Measurements from ENCODE around the gene CDK14. TPM values are rescaled to one million over a fixed set of nuclear protein-coding genes. Genes with fewer than 3 reads are reported as not detected.

The CDK14 gene
- total and polyA plus RNA-seq, 10 of the 15 experiments (the other 5 are each of a cell fraction or from before 2014, with no cell fraction given), result 6.5 to 61.3 (median 24.2) TPM

DNA sequence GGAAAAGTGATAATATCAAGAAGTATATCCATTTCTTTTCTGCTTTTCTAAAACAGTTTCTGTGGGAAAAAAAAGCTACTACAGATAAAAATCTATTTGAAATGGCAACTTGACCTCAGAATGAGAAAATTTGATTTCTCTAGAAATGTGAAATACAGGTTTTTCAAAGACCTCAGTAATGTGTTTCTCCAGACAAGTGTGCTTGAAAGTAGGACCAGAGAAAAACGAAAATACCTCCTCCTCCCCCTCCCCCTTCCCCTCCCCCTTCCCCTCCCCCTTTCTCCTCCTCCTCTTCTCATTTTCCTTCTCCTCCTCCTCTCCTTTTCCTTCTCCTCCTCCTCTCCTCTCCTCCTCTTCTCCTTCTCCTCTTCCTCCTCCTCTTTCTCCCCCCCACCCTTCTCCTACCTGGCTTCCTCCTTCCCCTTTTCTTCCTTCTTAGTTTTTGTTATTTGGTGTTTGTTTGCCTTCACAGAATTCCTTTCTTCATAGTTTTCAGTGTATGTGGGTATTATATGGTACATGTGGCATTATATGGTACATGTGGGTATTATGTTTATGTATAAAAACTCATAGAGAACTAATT, 179.4 kb downstream of the CDK14 start:
- Histone ChIP-seq H3K4me1 (ENCODE audit: control insufficient read depth, insufficient read depth, low read length) (peaks cover 39% of the 10 kb centered on the region), H3K9me3 (replicated peaks; ENCODE audit: control insufficient read depth, insufficient read depth, low read length) (peaks cover 15% of the 10 kb centered on the region)
- intact Hi-C loops (cut with micrococcal nuclease; ENCODE audit: unreplicated experiment), result no loop called here

More for the DNA sequence above, 179.4 kb downstream of the CDK14 start:
- no peak for DNase-seq (ENCODE audit: low read depth, low spot score)
- ChIA-PET SMC1A (ENCODE audit: uncharacterized antibody, unreplicated experiment) (interaction anchor here (1.1 to 2.9 kb wide), 4 partner anchors 9 to 78 kb away, joined by 3 to 24 read pairs (median 4); no protein-coding TSS in a partner anchor), CTCF (no interaction called here), RAD21 (ENCODE audit: unreplicated experiment) (interaction anchor here (1.0 to 1.1 kb wide), 2 partner anchors 43 to 67 kb away, joined by 3 to 4 read pairs; no protein-coding TSS in a partner anchor), POLR2A (no interaction called here)
- WGBS (ENCODE audit: insufficient coverage, insufficient replicate concordance, low lambda C conversion rate, missing lambda C conversion rate), result 0% methylated on average over 1 of the region's 1 CpG
- no peak for FAIRE-seq
- Histone ChIP-seq H3K4me2 (ENCODE audit: control insufficient read depth, insufficient read depth) (peak overlapping the region; percentile 89; the same call in 1 of the 2 replicates), H4K20me1 (ENCODE audit: control insufficient read depth, insufficient read depth) (no peaks in the 10 kb centered on the region), H3K36me3 (ENCODE audit: control insufficient read depth in 2 of 2, insufficient read depth in 2 of 2, low read length in 1 of 2) (peaks cover 0 to 1% of the 10 kb centered on the region in 2 experiments; a peak in 1 of 4 replicates), H3K27me3 (replicated peaks in 1 of 2; ENCODE audit: control insufficient read depth in 2 of 2, insufficient read depth in 2 of 2, low read length in 1 of 2) (no peaks in the 10 kb centered on the region), H3K4me3 (peak overlapping the region; percentile 65), H3K79me2 (ENCODE audit: control insufficient read depth, insufficient read depth, low read length) (peaks cover 4% of the 10 kb centered on the region), H3K9ac (ENCODE audit: control insufficient read depth, insufficient read depth, low read length) (no peak overlapping the region), H2AFZ (ENCODE audit: control insufficient read depth, low read depth, low read length) (no peak overlapping the region), H3K27ac (ENCODE audit: control insufficient read depth, insufficient read depth) (peak overlapping the region; percentile 27; the same call in 1 of the 2 replicates)
- no peak for ATAC-seq
- TF ChIP-seq EP300 (IDR thresholded peaks at IDR 0.05; ENCODE audit: borderline replicate concordance in 1 of 2, control insufficient read depth in 1 of 2, low read depth in 2 of 2, low read length in 2 of 2) (no peak), CBX5 (IDR thresholded peaks at IDR 0.05; ENCODE audit: low read depth) (no peak), ETV6 (conservative IDR thresholded peaks at IDR 0.05 in 1 of 2, IDR thresholded peaks at IDR 0.05 in 1 of 2; ENCODE audit: borderline replicate concordance in 1 of 2, low read depth in 1 of 2) (no peak), MEF2A (IDR thresholded peaks at IDR 0.05; ENCODE audit: insufficient read depth, low read depth, low read length) (no peak), NFXL1 (IDR thresholded peaks at IDR 0.05; ENCODE audit: borderline replicate concordance) (no peak), STAT3 (IDR thresholded peaks at IDR 0.05; ENCODE audit: low read depth, low read length) (no peak), PAX8 (IDR thresholded peaks at IDR 0.05) (no peak), SUZ12 (IDR thresholded peaks at IDR 0.05; ENCODE audit: unreplicated experiment) (no peak), SPI1 (IDR thresholded peaks at IDR 0.05; ENCODE audit: borderline replicate concordance, insufficient read depth, low read depth, low read length) (no peak), RELB (IDR thresholded peaks at IDR 0.05; ENCODE audit: low read depth) (no peak), CTCF (IDR thresholded peaks at IDR 0.05 in 2 of 3, conservative IDR thresholded peaks at IDR 0.05 in 1 of 3; ENCODE audit: control insufficient read depth in 2 of 3, extremely low read depth in 1 of 3, insufficient read depth in 1 of 3, low read depth in 3 of 3, low read length in 3 of 3) (no peak), WRNIP1 (IDR thresholded peaks at IDR 0.05; ENCODE audit: borderline replicate concordance, low read depth, low read length) (no peak), NKRF (conservative IDR thresholded peaks at IDR 0.05) (no peak), HSF1 (IDR thresholded peaks at IDR 0.05; ENCODE audit: low read depth, low read length) (no peak), HDGF (IDR thresholded peaks at IDR 0.05) (no peak)
- in situ Hi-C loops (cut with MboI), result no loop called here
- BruUV-seq (replicated peaks), result no TSS peak

Measured in GM12878 (cell line).